Esophagus (tissue), 2 donors: ENCODE measurements around the gene MAP3K20. TPM values are rescaled to one million over a fixed set of nuclear protein-coding genes. Genes with fewer than 3 reads are reported as not detected.
"Not testable (repeated sequence)": the region's sequence is repeated elsewhere in the genome, so short reads cannot be mapped to it uniquely, and the experiment has no call there.

Experiments used
- H3K27ac ChIP-seq, 2 donors: one replicate each; pipeline ENCODE4 v1.5.1; 2013; ENCODE audit warnings: low read depth in 2 of 2, mild to moderate bottlenecking in 2 of 2, inconsistent platforms in 1 of 2, low read length in 1 of 2, moderate library complexity in 1 of 2
- H3K27me3 ChIP-seq, 2 donors: one replicate each; pipeline ENCODE4 v1.6.1; 2013; ENCODE audit warnings: low read length in 2 of 2, control low read depth in 1 of 2, mild to moderate bottlenecking in 1 of 2; ENCODE audit not compliant: insufficient read depth in 2 of 2, control insufficient read depth in 1 of 2
- H3K36me3 ChIP-seq, 2 donors: one replicate each; pipeline ENCODE4 v1.6.1; 2013; ENCODE audit warnings: low read length in 1 of 2; ENCODE audit not compliant: control insufficient read depth in 2 of 2, insufficient read depth in 2 of 2
- H3K4me1 ChIP-seq, 2 donors: one replicate each; pipeline ENCODE4 v1.6.1; 2013; ENCODE audit warnings: low read length in 1 of 2; ENCODE audit not compliant: control insufficient read depth in 2 of 2, insufficient read depth in 2 of 2
- H3K4me3 ChIP-seq, 2 donors: one replicate each; pipeline ENCODE4 v1.5.1; 2013; ENCODE audit warnings: low read length in 2 of 2, mild to moderate bottlenecking in 2 of 2, low read depth in 1 of 2, moderate library complexity in 1 of 2
- H3K9me3 ChIP-seq, 2 donors: one replicate each; pipeline ENCODE4 v1.6.1; 2013; ENCODE audit warnings: mild to moderate bottlenecking in 2 of 2, low read depth in 1 of 2, low read length in 1 of 2, moderate library complexity in 1 of 2; ENCODE audit not compliant: control insufficient read depth in 2 of 2, insufficient read depth in 1 of 2
- WGBS, 2 donors: extraction: QIAGEN DNeasy Blood & Tissue Kit; methylation state at CpG; one replicate each; pipeline ENCODE4 v1.1.7; 2013; 5-methylcytosine and 5-hydroxymethylcytosine counted together
- polyA plus RNA-seq, 2 donors: library from polyadenylated mRNA; stranded (reverse); fragments of 200-250 nt; gene quantifications; one replicate each; pipeline ENCODE4 v1.2.3, GENCODE V29; 2013
- donor health status: healthy with polysubstance abuse.
- donor health status: Bipolar disorder and iron deficiency.

Gene MAP3K20
- polyA plus RNA-seq, 2 donors: 5.0 to 13.3 TPM

DNA sequence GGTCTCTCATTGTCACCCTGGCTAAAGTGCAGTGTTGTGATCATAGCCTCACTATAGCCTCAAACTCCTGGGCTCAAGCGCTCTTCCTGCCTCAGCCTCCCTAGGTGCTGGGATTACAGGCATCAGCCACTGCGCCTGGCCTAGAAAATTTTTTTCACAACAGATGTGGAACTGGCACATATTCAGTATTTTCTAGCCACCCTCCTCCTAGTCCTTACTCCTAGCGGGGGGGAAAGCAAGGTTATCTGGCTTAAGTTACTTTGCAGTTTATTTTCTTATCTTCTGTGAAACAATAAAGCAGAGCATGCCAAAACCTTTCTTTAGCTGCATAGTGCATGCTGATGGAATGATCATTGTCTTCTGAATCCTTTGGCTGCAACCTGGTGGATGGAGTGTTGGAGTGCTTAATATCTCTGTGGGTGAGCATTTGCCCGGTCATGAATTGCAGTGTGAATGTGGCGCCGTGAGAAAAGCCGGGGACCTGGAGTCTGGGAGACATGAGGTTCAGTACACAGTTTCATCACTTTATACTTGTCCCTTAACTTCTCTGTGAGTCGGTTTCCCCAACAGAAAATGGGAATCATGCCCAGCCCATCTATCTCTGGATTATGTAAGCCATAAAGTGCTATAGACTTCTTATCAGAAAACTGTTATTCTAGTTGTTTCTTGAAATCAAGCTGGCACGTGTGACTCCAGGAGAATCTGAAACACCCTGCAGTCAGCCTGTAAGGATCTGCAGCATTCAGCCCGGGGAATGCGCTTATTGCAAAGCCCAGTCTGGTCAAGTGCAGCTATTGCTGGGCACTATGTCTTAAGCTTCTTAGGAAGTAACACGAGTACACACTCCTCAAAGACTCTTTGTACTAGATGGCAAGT lies 38.2 kb upstream of the MAP3K20 start:
- no peak overlapping the region for H3K4me3 ChIP-seq
- H3K27me3 ChIP-seq: no peaks in the 10 kb centered on the region
- no peaks in the 10 kb centered on the region for H3K36me3 ChIP-seq
- no peaks in the 10 kb centered on the region for H3K9me3 ChIP-seq
- 68 to 86% methylated on average over 12 of the region's 12 CpGs for WGBS, 2 donors
- no peak overlapping the region for H3K27ac ChIP-seq
- H3K4me1 ChIP-seq: no peaks in the 10 kb centered on the region

DNA sequence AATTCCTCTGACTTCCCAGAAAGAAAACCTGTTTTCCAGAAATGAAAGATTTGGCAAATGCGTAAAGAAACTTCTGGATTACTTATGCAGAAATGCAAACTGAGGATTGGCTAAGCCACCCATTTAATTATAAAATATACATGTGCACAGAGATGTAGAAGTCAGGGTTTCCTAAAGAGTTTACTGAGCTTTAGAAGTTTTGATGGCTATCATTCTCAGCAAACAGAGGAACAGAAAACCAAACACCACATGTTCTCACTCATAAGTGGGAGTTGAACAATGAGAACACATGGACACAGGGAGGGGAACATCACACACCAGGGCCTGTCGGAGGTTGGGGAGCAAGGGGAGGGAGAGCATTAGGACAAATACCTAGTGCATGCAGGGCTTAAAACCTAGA lies 37.4 kb upstream of the MAP3K20 start:
- not testable (repeated sequence) for H3K4me1 ChIP-seq, H3K27ac ChIP-seq, H3K9me3 ChIP-seq, H3K27me3 ChIP-seq, H3K4me3 ChIP-seq, H3K36me3 ChIP-seq
- WGBS, 2 donors: 77 to 90% methylated on average over 2 of the region's 2 CpGs

- no peaks in the 10 kb centered on the region for H3K27me3 ChIP-seq
- no peaks in the 10 kb centered on the region for H3K4me1 ChIP-seq
- no peaks in the 10 kb centered on the region for H3K9me3 ChIP-seq
- no peak overlapping the region for H3K27ac ChIP-seq
- H3K36me3 ChIP-seq: no peaks in the 10 kb centered on the region
- H3K4me3 ChIP-seq: no peak overlapping the region
These were observed 34.9 kb upstream of the MAP3K20 start for GRCh38 chr2:173040729-173041128.

DNA sequence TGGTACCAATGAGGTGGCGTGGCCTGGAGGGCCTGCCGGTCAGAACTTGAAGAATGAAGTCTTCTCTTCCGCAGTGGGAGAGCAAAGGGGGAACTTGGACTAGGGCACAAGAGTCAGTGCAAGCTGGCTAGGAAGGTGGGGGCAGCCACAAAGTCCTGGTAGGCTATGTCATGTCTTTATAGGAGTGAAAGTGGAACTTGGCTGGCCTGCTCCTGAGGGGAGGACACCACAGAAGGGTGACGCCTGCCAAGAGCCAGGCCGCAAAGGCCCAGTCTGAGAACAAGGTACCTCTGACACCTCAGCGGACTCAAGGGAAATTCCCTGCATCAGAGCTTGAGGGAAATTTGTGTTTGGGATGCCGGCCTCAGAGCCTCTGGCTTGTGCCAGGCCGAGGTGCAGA lies 32.2 kb upstream of the MAP3K20 start:
- Histone ChIP-seq H3K4me3 (no peak overlapping the region), H3K9me3 (no peaks in the 10 kb centered on the region), H3K27ac (no peak overlapping the region), H3K27me3 (no peaks in the 10 kb centered on the region), H3K36me3 (no peaks in the 10 kb centered on the region), H3K4me1 (no peaks in the 10 kb centered on the region)
- WGBS, 2 donors: 90 to 94% methylated on average over 8 of the region's 8 CpGs

DNA sequence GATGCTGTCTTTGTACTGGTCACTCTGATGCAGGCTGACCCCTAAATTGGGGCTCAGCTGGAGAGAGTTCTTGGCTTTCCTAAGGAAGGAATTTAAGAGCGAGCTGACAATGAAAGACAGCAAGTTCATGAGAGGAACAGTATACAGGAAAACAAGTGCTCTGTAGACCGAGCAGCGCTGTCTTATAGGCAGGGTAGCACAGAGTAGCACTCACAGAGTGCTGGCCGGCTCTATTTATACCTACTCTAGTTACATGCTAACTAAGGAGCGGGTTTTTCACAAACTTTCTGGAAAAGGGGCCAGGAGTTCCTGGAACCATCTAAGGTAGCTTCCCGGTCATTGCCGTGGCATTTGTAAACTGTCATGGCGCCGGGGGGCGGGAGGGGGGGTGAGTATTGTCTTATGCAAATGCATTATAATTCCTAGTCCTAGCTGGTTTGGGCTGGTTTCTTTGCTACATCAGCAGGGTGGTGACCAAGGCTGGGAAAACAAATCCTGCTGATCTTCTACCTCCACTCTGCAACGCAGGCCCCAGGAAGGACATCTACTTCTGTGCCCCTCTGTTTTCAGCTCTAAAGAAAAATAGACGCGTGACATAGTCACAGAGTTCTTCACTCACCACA lies 31.6 kb upstream of the MAP3K20 start:
- Histone ChIP-seq H3K4me3 (no peak overlapping the region), H3K4me1 (no peaks in the 10 kb centered on the region), H3K9me3 (no peaks in the 10 kb centered on the region), H3K36me3 (no peaks in the 10 kb centered on the region), H3K27me3 (no peaks in the 10 kb centered on the region), H3K27ac (no peak overlapping the region)
- 95 to 97% methylated on average over 13 of the region's 13 CpGs for WGBS, 2 donors

GRCh38 chr2:173044686-173045085 lies 31.0 kb upstream of the MAP3K20 start:
- Histone ChIP-seq H3K4me3 (no peak overlapping the region), H3K9me3 (no peaks in the 10 kb centered on the region), H3K27me3 (no peaks in the 10 kb centered on the region), H3K36me3 (no peaks in the 10 kb centered on the region), H3K27ac (no peak overlapping the region), H3K4me1 (no peaks in the 10 kb centered on the region)
- WGBS, 2 donors: 86 to 88% methylated on average over 10 of the region's 10 CpGs

DNA sequence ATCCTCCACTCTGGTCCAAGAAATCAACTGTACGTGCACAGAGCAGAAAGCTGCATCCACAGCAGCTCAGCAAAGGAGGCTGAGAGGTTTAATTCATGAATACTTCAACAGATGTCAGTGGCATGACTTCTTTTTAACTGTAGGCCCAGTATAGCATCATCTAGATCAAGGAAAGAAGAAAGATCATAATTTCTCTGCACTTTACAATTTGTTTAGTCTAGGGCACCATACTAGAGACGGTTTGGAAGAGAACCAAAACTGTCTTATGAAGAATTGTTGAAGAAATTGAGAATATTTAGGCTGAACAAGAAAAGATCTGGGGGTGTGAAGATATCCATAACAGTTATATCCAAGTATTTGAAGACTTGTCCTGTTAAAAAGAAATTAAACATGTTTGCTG lies 30.5 kb upstream of the MAP3K20 start:
- no peaks in the 10 kb centered on the region for H3K4me1 ChIP-seq
- no peak overlapping the region for H3K27ac ChIP-seq
- no peaks in the 10 kb centered on the region for H3K9me3 ChIP-seq
- no peaks in the 10 kb centered on the region for H3K36me3 ChIP-seq
- H3K27me3 ChIP-seq: no peaks in the 10 kb centered on the region
- WGBS, 2 donors: 79 to 82% methylated on average over 2 of the region's 2 CpGs
- no peak overlapping the region for H3K4me3 ChIP-seq

GRCh38 chr2:173048522-173048896 lies 27.1 kb upstream of the MAP3K20 start:
- 71 to 79% methylated on average over 3 of the region's 3 CpGs for WGBS, 2 donors
- Histone ChIP-seq H3K9me3 (no peaks in the 10 kb centered on the region), H3K4me1 (no peaks in the 10 kb centered on the region)

DNA sequence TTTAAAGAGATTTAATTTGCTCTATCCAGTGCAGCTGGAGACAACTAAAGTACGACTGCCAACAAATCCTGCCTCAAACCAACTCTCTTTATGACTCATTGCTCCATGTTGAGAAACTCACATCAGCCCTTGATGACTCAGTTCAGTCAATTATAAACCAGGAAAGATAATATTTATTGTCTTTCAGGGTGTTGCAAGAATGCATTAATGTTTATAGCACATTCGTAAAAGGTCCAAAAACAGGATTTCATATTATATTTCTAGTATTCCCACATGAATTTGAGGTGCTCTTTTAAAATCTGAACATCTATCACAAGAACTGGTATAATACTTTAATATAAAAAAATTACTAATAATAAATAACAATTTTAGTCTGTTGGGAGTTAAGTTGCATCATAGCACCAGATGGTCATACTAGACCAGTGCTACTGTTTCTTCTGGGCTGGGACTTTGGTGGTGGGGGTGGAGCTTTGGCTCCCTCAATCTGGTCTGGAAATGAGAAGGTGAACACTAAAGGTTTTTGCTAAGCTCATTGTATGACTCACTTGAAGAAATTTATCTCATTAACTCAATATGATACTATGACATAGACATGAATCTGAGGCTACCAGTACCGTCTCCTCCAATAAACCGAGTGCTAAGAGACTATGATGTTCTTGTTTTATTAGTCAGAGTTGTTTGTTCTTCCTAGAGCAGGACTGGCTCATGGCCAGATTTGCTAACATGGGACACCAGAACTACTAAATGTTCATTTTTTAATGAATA lies 26.6 kb upstream of the MAP3K20 start:
- no peaks in the 10 kb centered on the region for H3K4me1 ChIP-seq

More at GRCh38 chr2:173048522-173048896, 27.1 kb upstream of the MAP3K20 start:
- Histone ChIP-seq H3K4me3 (no peak overlapping the region), H3K27ac (peak overlapping the region; percentile 11 to 58), H3K36me3 (no peaks in the 10 kb centered on the region), H3K27me3 (no peaks in the 10 kb centered on the region)

More for the DNA sequence above, 26.6 kb upstream of the MAP3K20 start:
- Histone ChIP-seq H3K9me3 (no peaks in the 10 kb centered on the region), H3K27ac (peak overlapping the region; percentile 74 to 86), H3K4me3 (no peak overlapping the region), H3K27me3 (no peaks in the 10 kb centered on the region), H3K36me3 (no peaks in the 10 kb centered on the region)
- 8 to 19% methylated on average over 4 of the region's 4 CpGs for WGBS, 2 donors
